WI38 (cell line): Measurements from ENCODE around the gene CTNNAL1.
"Not testable (repeated sequence)": the region's sequence is repeated elsewhere in the genome, so short reads cannot be mapped to it uniquely, and the experiment has no call there.

Experiments used
- H3K4me3 ChIP-seq: 2 replicates; pipeline ENCODE4 v1.5.1; 2011; ENCODE audit warnings: low read depth, mild to moderate bottlenecking, control low read depth, low read length
- CTCF ChIP-seq: IDR thresholded peaks from 2 replicates; pipeline ENCODE4 v1.5.1; 2012; ENCODE audit warnings: low read depth, mild to moderate bottlenecking, control low read depth, low read length

CTNNAL1 gene

GRCh38 chr9:108924466-108924865 is 88.8 kb downstream of the CTNNAL1 start:
- TF ChIP-seq CTCF = no peak
- H3K4me3 ChIP-seq = no peak overlapping the region

- no peak overlapping the region for H3K4me3 ChIP-seq
- TF ChIP-seq CTCF = no peak
Measured at GRCh38 chr9:108921200-108921599, 92.1 kb downstream of the CTNNAL1 start.

GRCh38 chr9:108920401-108920800 is 92.9 kb downstream of the CTNNAL1 start:
- H3K4me3 ChIP-seq = not testable (repeated sequence)

- TF ChIP-seq CTCF = no peak
- H3K4me3 ChIP-seq = no peak overlapping the region
Measured at GRCh38 chr9:108919517-108919916, 93.8 kb downstream of the CTNNAL1 start.

GRCh38 chr9:108913391-108913790 is 99.9 kb downstream of the CTNNAL1 start:
- H3K4me3 ChIP-seq = no peak overlapping the region

GRCh38 chr9:108911820-108912219 is 101.5 kb downstream of the CTNNAL1 start:
- no peak overlapping the region for H3K4me3 ChIP-seq
- TF ChIP-seq CTCF = no peak

More at GRCh38 chr9:108913391-108913790, 99.9 kb downstream of the CTNNAL1 start:
- TF ChIP-seq CTCF = no peak

- TF ChIP-seq CTCF = no peak
Measured at GRCh38 chr9:108910914-108911313, 102.4 kb downstream of the CTNNAL1 start.

GRCh38 chr9:108910402-108910801 is 102.9 kb downstream of the CTNNAL1 start:
- no peak for TF ChIP-seq CTCF
- H3K4me3 ChIP-seq = no peak overlapping the region

More at GRCh38 chr9:108910914-108911313, 102.4 kb downstream of the CTNNAL1 start:
- no peak overlapping the region for H3K4me3 ChIP-seq
